ENCODE data around the gene FALEC.

DNA sequence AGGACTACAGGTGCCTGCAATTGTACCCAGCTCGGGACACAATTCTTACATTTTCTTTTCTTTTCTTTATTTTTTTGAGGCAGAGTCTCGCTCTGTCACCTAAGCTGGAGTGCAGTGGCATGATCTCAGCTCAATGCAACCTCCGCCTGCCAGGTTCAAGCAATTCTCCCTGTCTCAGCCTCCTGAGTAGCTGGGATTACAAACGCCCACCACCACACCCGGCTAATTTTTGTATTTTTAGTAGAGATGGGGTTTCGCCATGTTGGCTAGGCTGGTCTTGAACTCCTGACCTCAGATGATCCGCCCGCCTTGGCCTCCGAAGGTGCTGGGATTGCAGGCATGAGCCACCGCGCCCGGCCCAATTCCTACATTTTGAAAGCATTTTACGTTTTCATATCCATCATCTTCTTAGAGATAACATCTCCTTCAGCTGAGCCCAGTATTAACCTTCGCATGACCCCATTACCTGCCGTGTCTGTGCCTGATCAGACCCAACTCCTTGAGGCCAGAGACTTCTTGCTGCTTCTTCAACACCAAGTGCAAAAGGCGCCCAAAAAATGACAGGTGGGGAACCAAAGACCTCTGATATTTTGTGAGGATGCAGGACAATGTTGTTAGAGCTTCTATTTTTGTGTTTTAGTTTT lies 30.9 kb downstream of the FALEC start:
- no peak for TF ChIP-seq POLR2A (IDR thresholded peaks at IDR 0.05)
- TF ChIP-seq, protein P1, sequence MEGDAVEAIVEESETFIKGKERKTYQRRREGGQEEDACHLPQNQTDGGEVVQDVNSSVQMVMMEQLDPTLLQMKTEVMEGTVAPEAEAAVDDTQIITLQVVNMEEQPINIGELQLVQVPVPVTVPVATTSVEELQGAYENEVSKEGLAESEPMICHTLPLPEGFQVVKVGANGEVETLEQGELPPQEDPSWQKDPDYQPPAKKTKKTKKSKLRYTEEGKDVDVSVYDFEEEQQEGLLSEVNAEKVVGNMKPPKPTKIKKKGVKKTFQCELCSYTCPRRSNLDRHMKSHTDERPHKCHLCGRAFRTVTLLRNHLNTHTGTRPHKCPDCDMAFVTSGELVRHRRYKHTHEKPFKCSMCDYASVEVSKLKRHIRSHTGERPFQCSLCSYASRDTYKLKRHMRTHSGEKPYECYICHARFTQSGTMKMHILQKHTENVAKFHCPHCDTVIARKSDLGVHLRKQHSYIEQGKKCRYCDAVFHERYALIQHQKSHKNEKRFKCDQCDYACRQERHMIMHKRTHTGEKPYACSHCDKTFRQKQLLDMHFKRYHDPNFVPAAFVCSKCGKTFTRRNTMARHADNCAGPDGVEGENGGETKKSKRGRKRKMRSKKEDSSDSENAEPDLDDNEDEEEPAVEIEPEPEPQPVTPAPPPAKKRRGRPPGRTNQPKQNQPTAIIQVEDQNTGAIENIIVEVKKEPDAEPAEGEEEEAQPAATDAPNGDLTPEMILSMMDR (IDR thresholded peaks at IDR 0.05): no peak

All from right lobe of liver (tissue), 4 donors.